HG03342 (cell line): ENCODE data around the gene RAD51.
"Not testable (repeated sequence)": the region's sequence is repeated elsewhere in the genome, so short reads cannot be mapped to it uniquely, and the experiment has no call there.

Experiments
- ATAC-seq: cut with Tn5 transposase; IDR thresholded peaks from one replicate; pipeline ENCODE4 v1.9.1; 2021; ENCODE audit warnings: mild to moderate bottlenecking, moderate library complexity; ENCODE audit not compliant: unreplicated experiment

The RAD51 gene

GRCh38 chr15:40694688-40695468, at the start of gene RAD51:
Gene RAD51, plus strand, starts transcription at chr15:40695174. Its CDS starts 3,585 bp downstream, at chr15:40698759.
- ATAC-seq: peak; percentile 86

DNA sequence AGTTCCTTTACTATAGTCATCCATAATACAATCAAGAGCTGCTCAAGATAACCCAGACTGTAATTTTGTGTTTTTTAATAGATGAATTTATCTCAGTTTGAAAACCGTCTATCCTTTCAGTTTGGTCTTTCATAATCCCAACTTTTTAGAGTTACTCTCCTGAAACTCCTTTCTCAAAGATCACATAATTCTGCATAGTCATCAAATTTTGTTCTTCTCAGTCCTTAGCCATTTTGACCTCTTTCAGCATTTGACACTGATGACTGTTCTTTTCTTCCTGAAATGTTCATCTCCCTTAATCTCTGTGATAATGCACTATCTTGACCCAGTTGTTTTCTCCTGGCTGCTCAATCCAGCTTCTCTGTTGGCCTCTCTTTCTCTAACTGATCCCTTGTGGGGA, 47.5 kb upstream of the RAD51 start:
- no peak for ATAC-seq

- ATAC-seq: no peak
Measured at GRCh38 chr15:40650479-40650878, 44.5 kb upstream of the RAD51 start.

DNA sequence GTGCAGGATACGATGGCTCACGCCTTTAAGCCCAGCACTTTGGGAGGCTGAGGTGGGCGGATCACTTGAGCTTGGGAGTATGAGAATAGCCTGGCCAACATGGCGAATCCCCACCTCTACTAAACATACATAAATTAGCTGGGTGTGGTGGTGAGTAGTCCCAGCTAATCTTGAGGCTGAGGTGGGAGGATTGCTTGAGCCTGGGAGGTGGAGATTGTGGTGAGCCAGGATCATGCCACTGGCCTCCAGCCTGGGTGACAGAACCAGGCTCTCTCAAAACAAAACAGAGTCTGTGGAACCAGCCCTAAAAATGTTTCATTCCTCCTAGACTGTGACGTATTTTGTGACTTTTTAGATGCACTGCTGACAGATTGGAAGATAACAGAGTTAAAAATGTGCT, 34.3 kb upstream of the RAD51 start:
- no peak for ATAC-seq

- ATAC-seq: no peak
Measured at GRCh38 chr15:40664909-40665308, 30.1 kb upstream of the RAD51 start.

GRCh38 chr15:40676290-40676689, 18.7 kb upstream of the RAD51 start:
- ATAC-seq: not testable (repeated sequence)

- not testable (repeated sequence) for ATAC-seq
Measured at GRCh38 chr15:40676906-40677305, 18.1 kb upstream of the RAD51 start.

- ATAC-seq: no peak
Measured at GRCh38 chr15:40680151-40680550, 14.8 kb upstream of the RAD51 start.

- ATAC-seq: not testable (repeated sequence)
Measured at GRCh38 chr15:40680959-40681358, 14.0 kb upstream of the RAD51 start.

- ATAC-seq: no peak
Measured at GRCh38 chr15:40684381-40684780, 10.6 kb upstream of the RAD51 start.

DNA sequence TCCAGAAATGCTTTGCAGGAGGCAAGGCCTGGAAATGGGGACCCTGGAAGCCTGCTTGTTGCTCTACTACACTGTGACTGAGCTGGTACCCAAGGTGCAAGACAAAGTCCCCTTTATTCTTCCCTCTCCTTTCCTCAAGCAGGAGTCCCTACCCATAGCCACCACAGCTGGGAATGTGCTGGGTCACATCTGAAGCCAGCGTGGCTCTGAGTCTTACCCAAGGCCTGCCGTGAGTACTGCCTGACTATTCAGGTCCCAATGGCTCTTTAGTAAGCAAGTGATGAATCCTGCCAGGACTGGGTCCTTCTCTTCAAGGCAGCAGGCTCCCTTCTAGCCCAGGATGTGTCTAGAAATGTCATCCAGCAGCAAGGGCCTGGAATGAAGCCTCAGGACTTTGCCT, 9.6 kb upstream of the RAD51 start:
- ATAC-seq: no peak

- ATAC-seq: no peak
Measured at GRCh38 chr15:40688932-40689799, 5.8 kb upstream of the RAD51 start.

DNA sequence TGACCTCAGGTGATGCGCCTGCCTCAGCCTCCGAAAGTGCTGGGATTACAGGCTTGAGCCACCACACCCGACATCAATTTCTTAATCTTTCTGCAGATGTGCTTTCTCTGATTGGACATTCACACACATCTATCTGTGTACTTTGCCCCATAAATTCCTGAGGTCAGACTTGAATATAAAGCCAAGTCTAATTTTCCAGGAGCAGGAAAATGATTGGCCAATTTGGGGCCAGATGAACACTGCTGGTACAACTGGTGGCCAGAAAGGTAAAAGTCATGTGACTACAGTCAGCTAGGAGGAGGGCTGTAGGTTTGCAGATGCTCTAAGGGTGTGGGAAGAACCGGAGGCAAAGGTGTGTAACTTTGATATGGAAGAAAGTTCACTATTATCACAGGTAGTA, 3.2 kb upstream of the RAD51 start:
- ATAC-seq: no peak

GRCh38 chr15:40693904-40694687, 878 bp upstream of the RAD51 start:
- peak; percentile 3 for ATAC-seq

- ATAC-seq: peak; percentile 25
Measured at GRCh38 chr15:40695469-40695890, 506 bp downstream of the RAD51 start.

DNA sequence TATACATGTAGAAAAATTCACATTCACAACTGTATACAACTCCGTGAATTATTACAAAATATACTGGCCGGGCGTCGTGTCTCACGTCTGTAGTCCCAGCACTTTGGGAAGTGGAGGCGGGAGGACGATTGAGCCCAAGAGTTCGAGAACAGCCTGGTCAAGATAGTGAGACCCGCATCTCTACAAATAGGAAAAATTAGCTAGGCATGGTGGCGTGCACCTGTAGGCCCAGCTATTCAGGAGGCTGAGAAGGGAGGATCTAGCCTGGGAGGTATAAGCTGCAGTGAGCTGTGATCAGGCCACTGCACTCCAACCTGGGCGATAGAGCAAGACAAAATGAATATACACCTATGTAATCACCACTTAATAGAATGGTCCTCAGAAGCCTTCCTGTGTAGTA, 1.3 kb downstream of the RAD51 start:
- no peak for ATAC-seq

- no peak for ATAC-seq
Measured at GRCh38 chr15:40697916-40698315, 2.9 kb downstream of the RAD51 start.

DNA sequence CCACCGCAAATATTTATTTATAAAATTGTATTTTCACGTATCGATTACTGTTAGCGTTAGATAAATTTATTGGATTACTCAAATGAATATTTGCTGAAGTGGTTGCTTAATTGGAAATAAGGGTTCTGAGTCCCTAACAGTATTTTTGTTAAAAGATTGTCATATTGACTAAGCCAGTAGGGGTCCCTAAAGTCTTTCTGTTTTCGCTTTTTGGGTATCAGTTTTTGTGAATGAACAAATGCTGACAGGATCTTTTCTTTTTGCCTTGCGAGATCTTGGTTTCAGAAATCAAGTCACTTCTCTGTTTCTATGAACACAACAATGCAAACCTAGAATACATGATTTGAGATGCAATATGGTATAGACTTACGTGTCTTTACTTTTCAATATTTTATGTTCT, 7.1 kb downstream of the RAD51 start:
- ATAC-seq: no peak

DNA sequence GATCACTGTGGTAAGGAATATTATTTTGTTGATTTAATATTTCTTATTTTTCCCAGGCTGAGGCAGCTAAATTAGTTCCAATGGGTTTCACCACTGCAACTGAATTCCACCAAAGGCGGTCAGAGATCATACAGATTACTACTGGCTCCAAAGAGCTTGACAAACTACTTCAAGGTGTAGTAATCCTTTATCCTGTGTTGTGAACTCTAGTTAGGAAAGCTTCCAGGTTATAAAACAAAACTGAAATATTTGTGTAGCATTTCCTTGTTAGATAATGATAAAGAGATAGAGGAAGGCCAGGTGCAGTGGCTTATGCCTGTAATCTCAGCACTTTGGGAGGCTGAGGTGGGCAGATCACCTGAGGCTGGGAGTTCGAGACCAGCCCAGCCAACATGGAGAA, 11.1 kb downstream of the RAD51 start:
- ATAC-seq: no peak

GRCh38 chr15:40714144-40714543, 19.2 kb downstream of the RAD51 start:
- ATAC-seq: no peak

DNA sequence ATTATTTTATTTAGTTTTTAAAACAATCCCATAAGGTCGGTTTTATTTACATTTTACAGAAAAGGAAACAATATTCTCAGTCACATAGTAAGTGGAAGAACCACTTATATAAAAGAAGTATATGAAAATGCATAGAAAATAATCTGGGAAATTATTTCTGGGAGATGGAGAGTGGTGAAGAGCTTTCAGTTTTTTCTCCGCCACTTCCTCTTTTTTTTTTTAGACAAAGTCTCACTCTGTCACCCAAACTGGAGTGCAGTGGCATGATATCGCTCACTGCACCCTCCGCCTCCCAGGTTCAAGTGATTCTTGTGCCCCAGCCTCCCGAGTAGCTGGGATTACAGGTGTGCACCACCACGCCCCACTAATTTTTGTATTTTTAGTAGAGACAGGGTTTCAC, 21.2 kb downstream of the RAD51 start:
- no peak for ATAC-seq
